Calu3 (cell line): ENCODE data around the gene PTTG1. TPM values are rescaled to one million over a fixed set of nuclear protein-coding genes. Genes with fewer than 3 reads are reported as not detected.

Experiments
- BruUV-seq: library from RNA; stranded (reverse); fragments of 400-500 nt; replicated peaks from 2 replicates; lab custom pipeline; 2021; lab: Mats Ljungman, UMichigan
- CTCF ChIA-PET: fragments of 300-600 bp; sonication (Branson Sonifier 250); formaldehyde crosslinking; loops from one replicate; lab custom pipeline; 2022; ENCODE audit warnings: antibody characterized with exemption; lab: Charles Lee
- DNase-seq: peaks from one replicate; pipeline ENCODE4 v3.0.0; 2022
- H3K27ac Mint-ChIP-seq: one replicate; pipeline ENCODE4 v1.8.0; 2022; ENCODE audit warnings: mixed read lengths; ENCODE audit not compliant: unreplicated experiment
- H3K27me3 Mint-ChIP-seq: one replicate; pipeline ENCODE4 v1.8.0; 2022; ENCODE audit warnings: mixed read lengths; ENCODE audit not compliant: unreplicated experiment
- H3K36me3 Mint-ChIP-seq: one replicate; pipeline ENCODE4 v1.8.0; 2022; ENCODE audit warnings: mild to moderate bottlenecking, moderate library complexity, mixed read lengths; ENCODE audit not compliant: insufficient read depth, unreplicated experiment
- H3K4me1 Mint-ChIP-seq: one replicate; pipeline ENCODE4 v1.8.0; 2022; ENCODE audit warnings: mild to moderate bottlenecking, low read depth, mixed read lengths; ENCODE audit not compliant: unreplicated experiment
- H3K4me3 Mint-ChIP-seq: one replicate; pipeline ENCODE4 v1.8.0; 2022; ENCODE audit warnings: mild to moderate bottlenecking, low read depth, moderate library complexity, mixed read lengths; ENCODE audit not compliant: unreplicated experiment
- H3K9me3 Mint-ChIP-seq: one replicate; pipeline ENCODE4 v1.8.0; 2022; ENCODE audit warnings: low read depth, mixed read lengths; ENCODE audit not compliant: unreplicated experiment
- intact Hi-C: fragments of 100-400 bp; cut with micrococcal nuclease; formaldehyde crosslinking; loops from one replicate; pipeline ENCODE4 v1.10.0; 2022; ENCODE audit not compliant: unreplicated experiment
- total RNA-seq: library from RNA; stranded (reverse); gene quantifications from 2 replicates; pipeline ENCODE4 v1.2.3, GENCODE V29; 2022
- TF ChIP-seq, protein P1 (sequence below): fragments of 200-600 bp; IDR thresholded peaks from one replicate; pipeline ENCODE4 v1.8.0; 2022; ENCODE audit warnings: antibody characterized with exemption; ENCODE audit not compliant: unreplicated experiment

PTTG1 gene
- total RNA-seq, 1 experiment from 2014 or later = 184 TPM

DNA sequence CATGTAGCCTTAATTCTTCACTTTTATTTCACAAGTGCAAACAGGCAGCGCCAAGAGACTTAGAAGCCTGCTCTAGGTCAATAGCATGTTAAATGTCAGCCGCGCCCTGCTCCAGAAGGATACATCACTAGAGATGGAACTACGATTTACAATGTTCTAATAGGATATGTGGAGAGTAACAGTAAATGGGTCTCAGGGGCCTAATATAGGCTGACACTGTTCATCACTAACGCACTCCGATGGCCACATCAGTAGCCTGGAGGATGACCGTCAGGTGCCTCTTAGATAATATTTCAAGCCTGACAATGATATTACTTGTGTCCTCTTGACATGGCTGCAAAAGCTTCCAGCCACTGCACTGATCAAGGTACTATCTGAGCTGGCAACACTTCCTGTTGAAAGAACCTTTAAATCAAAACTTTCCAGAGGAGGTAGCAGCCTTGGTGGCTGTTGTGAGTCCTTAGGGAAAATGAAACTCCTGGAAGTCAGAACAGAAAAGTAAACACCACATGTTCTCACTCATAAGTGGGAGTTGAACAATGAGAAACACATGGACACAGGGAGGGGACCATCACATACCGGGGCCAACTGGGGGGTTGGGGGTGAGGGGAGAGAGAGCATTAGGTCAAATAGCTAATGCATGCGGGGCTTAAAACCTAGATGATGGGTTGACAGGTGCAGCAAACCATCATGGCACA, 35.0 kb downstream of the PTTG1 start:
- H3K4me3 Mint-ChIP-seq = no peak overlapping the region
- CTCF ChIA-PET = interaction anchor here (0.7 kb wide), 1 partner anchor 21 kb away, joined by 8 read pairs; no protein-coding TSS in a partner anchor
- H3K9me3 Mint-ChIP-seq = no peaks in the 10 kb centered on the region
- H3K36me3 Mint-ChIP-seq = no peaks in the 10 kb centered on the region
- DNase-seq = no peak
- peaks cover 11% of the 10 kb centered on the region for H3K4me1 Mint-ChIP-seq
- BruUV-seq = no TSS peak
- H3K27me3 Mint-ChIP-seq = no peaks in the 10 kb centered on the region
- intact Hi-C loops = no loop called here
- H3K27ac Mint-ChIP-seq = no peak overlapping the region
- TF ChIP-seq, protein P1, sequence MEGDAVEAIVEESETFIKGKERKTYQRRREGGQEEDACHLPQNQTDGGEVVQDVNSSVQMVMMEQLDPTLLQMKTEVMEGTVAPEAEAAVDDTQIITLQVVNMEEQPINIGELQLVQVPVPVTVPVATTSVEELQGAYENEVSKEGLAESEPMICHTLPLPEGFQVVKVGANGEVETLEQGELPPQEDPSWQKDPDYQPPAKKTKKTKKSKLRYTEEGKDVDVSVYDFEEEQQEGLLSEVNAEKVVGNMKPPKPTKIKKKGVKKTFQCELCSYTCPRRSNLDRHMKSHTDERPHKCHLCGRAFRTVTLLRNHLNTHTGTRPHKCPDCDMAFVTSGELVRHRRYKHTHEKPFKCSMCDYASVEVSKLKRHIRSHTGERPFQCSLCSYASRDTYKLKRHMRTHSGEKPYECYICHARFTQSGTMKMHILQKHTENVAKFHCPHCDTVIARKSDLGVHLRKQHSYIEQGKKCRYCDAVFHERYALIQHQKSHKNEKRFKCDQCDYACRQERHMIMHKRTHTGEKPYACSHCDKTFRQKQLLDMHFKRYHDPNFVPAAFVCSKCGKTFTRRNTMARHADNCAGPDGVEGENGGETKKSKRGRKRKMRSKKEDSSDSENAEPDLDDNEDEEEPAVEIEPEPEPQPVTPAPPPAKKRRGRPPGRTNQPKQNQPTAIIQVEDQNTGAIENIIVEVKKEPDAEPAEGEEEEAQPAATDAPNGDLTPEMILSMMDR = no peak

DNA sequence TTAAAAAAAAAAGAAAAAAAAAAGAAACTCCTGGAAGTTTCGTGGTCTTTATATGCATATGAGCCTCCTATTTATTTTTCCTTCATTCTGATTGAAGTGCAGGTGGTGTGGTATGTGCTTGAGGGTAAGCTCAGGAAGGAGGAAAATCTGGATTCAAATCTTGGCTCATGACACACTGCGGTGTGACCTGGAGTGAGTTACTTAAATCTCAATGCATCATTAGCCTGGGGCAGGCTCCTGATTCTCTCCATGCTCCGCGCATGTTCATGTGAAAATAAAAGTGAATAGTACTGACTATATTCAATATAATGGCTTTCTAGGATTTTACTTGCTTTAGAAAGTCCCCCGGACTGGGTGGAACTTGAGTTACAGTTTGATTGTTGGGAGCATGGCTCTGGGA, 35.6 kb downstream of the PTTG1 start:
- CTCF ChIA-PET = interaction anchor here (1.2 kb wide), 1 partner anchor 11 kb away, joined by 3 read pairs; no protein-coding TSS in a partner anchor
- no peak for DNase-seq
- BruUV-seq = no TSS peak

DNA sequence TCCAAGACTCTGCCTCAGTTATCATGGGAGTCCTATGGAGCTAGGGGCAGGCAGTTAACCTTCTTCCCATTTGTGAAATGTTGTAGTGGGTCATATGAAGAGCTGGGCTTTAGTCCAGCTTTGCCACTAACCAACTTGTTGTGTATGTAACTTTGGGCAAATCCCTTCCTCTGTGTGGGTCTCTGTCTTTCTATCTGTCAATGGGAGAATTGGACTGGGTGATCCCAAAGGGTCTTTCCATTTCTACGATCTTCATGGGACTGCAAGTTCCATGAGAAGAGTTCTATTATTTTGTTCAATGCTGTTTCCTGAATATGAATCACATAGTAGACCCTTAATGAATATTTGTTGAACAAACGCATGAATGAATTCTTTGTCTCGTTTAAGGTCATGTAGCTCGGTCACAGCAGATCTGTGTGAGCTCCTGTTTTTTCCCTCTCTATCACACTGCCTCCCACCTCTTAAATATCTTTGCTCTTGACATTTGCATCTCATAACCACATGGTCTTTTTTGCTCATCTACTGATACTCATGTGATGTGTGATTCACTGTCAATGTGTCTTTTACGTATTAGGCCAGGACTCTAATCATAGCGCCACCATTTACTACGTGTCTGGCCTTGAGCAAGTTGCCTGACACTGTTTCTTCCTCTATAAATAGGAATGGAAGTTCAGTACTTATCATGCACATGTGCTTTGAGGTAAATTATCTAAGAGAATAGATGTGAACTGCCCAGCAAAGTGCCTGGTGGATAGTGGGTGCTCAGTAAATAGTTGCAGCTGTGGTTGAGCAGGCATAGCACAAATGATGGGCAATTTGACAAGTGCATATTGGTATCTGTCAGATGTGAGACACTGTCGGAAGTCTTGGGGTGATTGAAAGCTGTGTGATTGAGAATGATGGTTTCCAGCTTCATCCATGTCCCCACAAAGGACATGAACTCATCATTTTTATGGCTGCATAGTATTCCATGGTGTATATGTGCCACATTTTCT, 37.4 kb downstream of the PTTG1 start:
- intact Hi-C loops = no loop called here
- Mint-ChIP-seq H3K27me3 (no peaks in the 10 kb centered on the region), H3K4me1 (peaks cover 19% of the 10 kb centered on the region), H3K36me3 (peaks cover 3% of the 10 kb centered on the region), H3K27ac (peak overlapping the region; percentile 50), H3K4me3 (no peak overlapping the region), H3K9me3 (no peaks in the 10 kb centered on the region)
- CTCF ChIA-PET = interaction anchor here (0.8 to 2.9 kb wide), 3 partner anchors 9 to 21 kb away, joined by 3 to 25 read pairs (median 9); no protein-coding TSS in a partner anchor
- DNase-seq = no peak
- TF ChIP-seq, protein P1 = no peak
- BruUV-seq = no TSS peak

More for the DNA sequence above, 35.6 kb downstream of the PTTG1 start:
- Mint-ChIP-seq H3K4me1 (peaks cover 11% of the 10 kb centered on the region), H3K36me3 (no peaks in the 10 kb centered on the region), H3K4me3 (no peak overlapping the region), H3K27ac (no peak overlapping the region), H3K9me3 (no peaks in the 10 kb centered on the region), H3K27me3 (no peaks in the 10 kb centered on the region)
- intact Hi-C loops = no loop called here
- TF ChIP-seq, protein P1 = no peak

DNA sequence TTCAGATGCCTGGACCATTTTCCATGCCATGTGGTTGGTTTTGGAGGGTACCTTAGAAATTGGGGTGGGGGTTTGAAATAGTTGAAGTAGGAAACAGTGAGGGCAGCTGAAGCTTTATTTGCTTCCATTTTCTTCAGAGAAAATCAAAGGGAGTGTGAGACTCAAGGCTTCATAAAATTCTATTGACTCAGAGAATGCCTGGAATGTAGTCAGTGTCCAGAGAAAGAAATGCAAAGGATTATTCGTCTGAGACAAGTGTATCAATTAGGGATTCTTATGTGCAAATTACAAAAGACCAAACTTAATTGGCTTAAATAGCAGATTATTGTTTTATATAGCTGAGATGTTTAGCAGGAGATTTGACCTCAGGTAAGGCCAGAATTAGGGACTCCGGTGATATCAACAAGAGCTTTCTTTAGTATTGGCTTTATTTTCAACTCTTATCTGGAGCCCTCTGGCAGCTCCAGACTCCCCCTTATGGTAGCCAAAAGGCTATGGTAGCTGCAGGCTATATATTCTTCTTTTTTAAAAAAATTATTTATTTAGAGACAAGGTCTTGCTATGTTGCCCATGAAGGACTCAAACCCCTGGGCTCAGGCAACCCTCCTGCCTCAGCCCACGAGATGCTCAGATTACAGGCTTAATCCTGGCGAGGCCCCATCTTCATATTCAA, 38.9 kb downstream of the PTTG1 start:
- intact Hi-C loops = loop anchor here (1.0 kb wide), 1 partner anchor 21 kb away; no protein-coding TSS in a partner anchor
- Mint-ChIP-seq H3K4me1 (peaks cover 33% of the 10 kb centered on the region), H3K9me3 (no peaks in the 10 kb centered on the region), H3K27me3 (no peaks in the 10 kb centered on the region), H3K36me3 (peaks cover 10% of the 10 kb centered on the region), H3K4me3 (no peak overlapping the region), H3K27ac (no peak overlapping the region)
- BruUV-seq = no TSS peak
- no peak for DNase-seq
- CTCF ChIA-PET = interaction anchor here (2.9 kb wide), 1 partner anchor 22 kb away, joined by 25 read pairs; no protein-coding TSS in a partner anchor
- TF ChIP-seq, protein P1 = no peak
